Esophagus squamous epithelium (tissue), 4 donors: ENCODE data around the gene TMCO5A.

Experiments
- CTCF ChIP-seq, 6 experiments: fragments of 450-650 bp in 4 of 6; fragments of 200-600 bp in 2 of 6; sonication (generic) in 2 of 6; IDR thresholded peaks; one replicate each; pipeline ENCODE4 v1.5.1; 2016 to 2019; ENCODE audit warnings: antibody characterized with exemption in 6 of 6, mild to moderate bottlenecking in 4 of 6, moderate library complexity in 4 of 6
- POLR2A ChIP-seq, 4 donors: fragments of 450-650 bp; IDR thresholded peaks; one replicate each; pipeline ENCODE4 v1.6.1; 2017; ENCODE audit warnings: antibody characterized with exemption in 4 of 4, mild to moderate bottlenecking in 4 of 4, moderate library complexity in 3 of 4

GRCh38 chr15:37893309-37893708, 41.1 kb upstream of the TMCO5A start:
- TF ChIP-seq POLR2A (IDR thresholded peaks at IDR 0.05) (no peak), CTCF (IDR thresholded peaks at IDR 0.05) (no peak)
